Measurements from ENCODE around the gene TP73.

GRCh38 chr1:3627515-3628253, 24.6 kb upstream of the TP73 start:
- TF ChIP-seq CTCF (IDR thresholded peaks at IDR 0.05): no peak
- TF ChIP-seq EZH2 (IDR thresholded peaks at IDR 0.05; ENCODE audit: borderline replicate concordance, insufficient read depth, low read depth, low read length, poor library complexity, severe bottlenecking): no peak

Measured in B cell (primary cell).